ENCODE measurements around the gene RIMS3. TPM values are rescaled to one million over a fixed set of nuclear protein-coding genes. Genes with fewer than 3 reads are reported as not detected.

RIMS3 gene
- total RNA-seq, 1 experiment from 2014 or later, result 9.0 TPM

DNA sequence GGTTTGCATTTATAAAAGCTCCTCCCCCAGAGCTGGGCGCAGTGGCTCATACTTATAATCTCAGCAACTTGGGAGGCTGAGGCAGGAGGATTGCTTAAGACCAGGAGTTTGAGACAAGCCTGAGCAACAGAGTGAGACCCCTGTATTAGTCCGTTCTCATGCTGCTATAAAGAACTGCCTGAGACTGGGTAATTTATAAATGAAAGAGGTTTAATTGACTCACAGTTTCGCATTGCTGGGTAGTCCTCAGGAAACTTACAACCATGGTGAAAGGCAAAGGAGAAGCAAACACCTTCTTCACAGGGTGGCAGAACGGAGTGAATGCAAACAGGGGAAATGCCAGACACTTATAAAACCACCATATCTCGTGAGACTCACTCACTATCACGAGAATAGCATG is 81.5 kb downstream of the RIMS3 start (continued):
- TF ChIP-seq RAD21 (IDR thresholded peaks at IDR 0.05; ENCODE audit: low read depth) (no peak), POLR2A (IDR thresholded peaks at IDR 0.05; ENCODE audit: borderline replicate concordance, extremely low read depth, insufficient read depth, insufficient read length) (no peak), CBX3 (IDR thresholded peaks at IDR 0.05; ENCODE audit: low read depth) (no peak), EGR1 (IDR thresholded peaks at IDR 0.05; ENCODE audit: low read depth) (no peak), EZH2phosphoT487 (IDR thresholded peaks at IDR 0.05; ENCODE audit: borderline replicate concordance) (no peak), CEBPB (IDR thresholded peaks at IDR 0.05; ENCODE audit: low read depth) (no peak)
- TF ChIP-seq, protein P1, sequence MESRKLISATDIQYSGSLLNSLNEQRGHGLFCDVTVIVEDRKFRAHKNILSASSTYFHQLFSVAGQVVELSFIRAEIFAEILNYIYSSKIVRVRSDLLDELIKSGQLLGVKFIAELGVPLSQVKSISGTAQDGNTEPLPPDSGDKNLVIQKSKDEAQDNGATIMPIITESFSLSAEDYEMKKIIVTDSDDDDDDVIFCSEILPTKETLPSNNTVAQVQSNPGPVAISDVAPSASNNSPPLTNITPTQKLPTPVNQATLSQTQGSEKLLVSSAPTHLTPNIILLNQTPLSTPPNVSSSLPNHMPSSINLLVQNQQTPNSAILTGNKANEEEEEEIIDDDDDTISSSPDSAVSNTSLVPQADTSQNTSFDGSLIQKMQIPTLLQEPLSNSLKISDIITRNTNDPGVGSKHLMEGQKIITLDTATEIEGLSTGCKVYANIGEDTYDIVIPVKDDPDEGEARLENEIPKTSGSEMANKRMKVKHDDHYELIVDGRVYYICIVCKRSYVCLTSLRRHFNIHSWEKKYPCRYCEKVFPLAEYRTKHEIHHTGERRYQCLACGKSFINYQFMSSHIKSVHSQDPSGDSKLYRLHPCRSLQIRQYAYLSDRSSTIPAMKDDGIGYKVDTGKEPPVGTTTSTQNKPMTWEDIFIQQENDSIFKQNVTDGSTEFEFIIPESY (IDR thresholded peaks at IDR 0.05; ENCODE audit: extremely low read depth, insufficient replicate concordance, low read length), result no peak
- TF ChIP-seq, protein P2, sequence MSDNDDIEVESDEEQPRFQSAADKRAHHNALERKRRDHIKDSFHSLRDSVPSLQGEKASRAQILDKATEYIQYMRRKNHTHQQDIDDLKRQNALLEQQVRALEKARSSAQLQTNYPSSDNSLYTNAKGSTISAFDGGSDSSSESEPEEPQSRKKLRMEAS (IDR thresholded peaks at IDR 0.05), result no peak

DNA sequence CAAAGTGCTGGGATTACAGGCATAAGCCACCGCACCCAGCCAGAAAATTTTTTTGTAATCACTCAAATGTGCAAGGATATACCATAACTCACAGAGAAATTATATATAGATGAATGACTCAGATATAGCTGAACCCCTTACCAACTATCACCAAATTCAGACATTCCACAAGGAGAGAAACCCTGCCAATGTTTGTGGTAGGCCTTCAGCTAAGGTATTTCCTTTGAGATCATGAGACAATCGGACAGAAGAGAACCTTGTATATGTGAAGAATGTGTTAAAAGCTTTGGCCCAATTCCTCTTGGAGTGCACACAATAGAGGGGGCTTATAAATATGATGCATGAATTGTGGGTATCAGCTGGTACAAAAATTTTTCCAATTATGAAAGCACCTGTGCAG is 83.4 kb downstream of the RIMS3 start:
- Histone ChIP-seq H3K4me2 (ENCODE audit: low read length) (no peak overlapping the region), H4K20me1 (ENCODE audit: insufficient read depth) (no peaks in the 10 kb centered on the region), H3K79me2 (ENCODE audit: insufficient read depth, low read length) (no peaks in the 10 kb centered on the region), H3K4me3 (replicated peaks in 1 of 2; ENCODE audit: low read depth in 1 of 2, low read length in 2 of 2) (no peak overlapping the region), H3K27ac (ENCODE audit: low read depth, low read length) (no peak overlapping the region), H2AFZ (ENCODE audit: low read depth, low read length, poor library complexity, severe bottlenecking) (no peak overlapping the region), H3K9me2 (ENCODE audit: insufficient read depth) (no peaks in the 10 kb centered on the region), H3K27me3 (ENCODE audit: insufficient read depth, low read length) (no peaks in the 10 kb centered on the region), H3K9me3 (ENCODE audit: control insufficient read depth in 1 of 2, insufficient read depth in 1 of 2, low read depth in 1 of 2, low read length in 2 of 2) (no peaks in the 10 kb centered on the region), H3K9ac (ENCODE audit: low read length) (no peak overlapping the region), H3K36me3 (ENCODE audit: control insufficient read depth in 1 of 2, insufficient read depth in 2 of 2, low read length in 2 of 2) (no peaks in the 10 kb centered on the region), H3K4me1 (ENCODE audit: control insufficient read depth in 1 of 2, insufficient read depth in 2 of 2, low read length in 2 of 2) (peaks cover 0 to 12% of the 10 kb centered on the region in 2 experiments; a peak in 2 of 4 replicates)
- ATAC-seq, result no peak
- BruUV-seq (replicated peaks), result no TSS peak
- ChIA-PET RAD21 (ENCODE audit: low non-redundant PET in 1 of 2, low total read pairs in 2 of 2, uncharacterized antibody in 2 of 2, unreplicated experiment in 2 of 2) (no interaction called here), CTCF (no interaction called here), POLR2A (no interaction called here)
- TF ChIP-seq YY1 (IDR thresholded peaks at IDR 0.05; ENCODE audit: extremely low read depth, insufficient replicate concordance, low read depth, low read length) (no peak), TCF7L2 (IDR thresholded peaks at IDR 0.05; ENCODE audit: borderline replicate concordance, extremely low read depth, insufficient read depth, insufficient read length) (no peak), SP1 (IDR thresholded peaks at IDR 0.05; ENCODE audit: low read depth) (no peak), FOSL1 (IDR thresholded peaks at IDR 0.05; ENCODE audit: low read depth) (no peak), SRF (IDR thresholded peaks at IDR 0.05; ENCODE audit: low read depth) (no peak), EZH2phosphoT487 (IDR thresholded peaks at IDR 0.05; ENCODE audit: borderline replicate concordance) (no peak), POLR2A (IDR thresholded peaks at IDR 0.05; ENCODE audit: borderline replicate concordance, extremely low read depth, insufficient read depth, insufficient read length) (no peak), CEBPB (IDR thresholded peaks at IDR 0.05; ENCODE audit: low read depth) (no peak), JUND (IDR thresholded peaks at IDR 0.05) (no peak)
- TF ChIP-seq, protein P1 (IDR thresholded peaks at IDR 0.05; ENCODE audit: extremely low read depth, insufficient replicate concordance, low read length), result no peak
- TF ChIP-seq, protein P2 (IDR thresholded peaks at IDR 0.05), result no peak
- DNase-seq (ENCODE audit: low read depth, low spot score), result no peak
- intact Hi-C loops (cut with micrococcal nuclease), result no loop called here

Data from HCT116 (cell line).